Loucy (cell line): ENCODE data around the gene SOWAHC.

ENCODE experiments used
- CTCF ChIP-seq: fragments of 200-600 bp; sonication (generic); conservative IDR thresholded peaks from 2 replicates; pipeline ENCODE4 v1.5.1; 2014; ENCODE audit warnings: mild to moderate bottlenecking, antibody characterized with exemption, low read length
- EZH2phosphoT487 ChIP-seq: fragments of 200-600 bp; IDR thresholded peaks from 2 replicates; pipeline ENCODE4 v1.6.1; 2018; ENCODE audit warnings: antibody characterized with exemption, mild to moderate bottlenecking, moderate library complexity, borderline replicate concordance

- TF ChIP-seq CTCF (no peak), EZH2phosphoT487 (no peak)
Measured at GRCh38 chr2:109607766-109608165, 6.4 kb upstream of the SOWAHC start.
